ENCODE data around the gene SLC25A39.

Gene SLC25A39

GRCh38 chr17:44311562-44312181 lies 13.0 kb downstream of the SLC25A39 start:
- FAIRE-seq = no peak

- no peak for FAIRE-seq
Observed at GRCh38 chr17:44310609-44311376, 13.8 kb downstream of the SLC25A39 start.

DNA sequence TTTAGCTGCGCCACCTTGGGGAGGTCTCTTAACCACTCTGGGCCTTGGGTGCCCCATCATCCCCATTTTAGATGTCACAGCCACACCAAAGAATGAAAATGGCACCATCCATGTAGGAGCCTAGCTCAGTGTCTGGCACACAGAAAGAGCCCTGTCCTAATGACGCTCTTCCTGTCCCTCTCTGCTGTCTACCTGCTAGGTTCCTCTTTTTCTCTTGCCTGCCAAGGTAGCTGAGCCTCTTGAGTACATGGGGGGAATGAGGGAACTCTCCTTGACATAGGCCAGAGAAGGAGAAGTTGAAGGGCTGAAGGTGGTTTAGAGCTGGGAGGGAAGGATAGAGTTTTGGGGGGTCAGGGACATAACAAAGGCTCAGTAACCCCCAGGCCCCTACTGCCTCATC lies 14.4 kb downstream of the SLC25A39 start:
- FAIRE-seq = no peak

DNA sequence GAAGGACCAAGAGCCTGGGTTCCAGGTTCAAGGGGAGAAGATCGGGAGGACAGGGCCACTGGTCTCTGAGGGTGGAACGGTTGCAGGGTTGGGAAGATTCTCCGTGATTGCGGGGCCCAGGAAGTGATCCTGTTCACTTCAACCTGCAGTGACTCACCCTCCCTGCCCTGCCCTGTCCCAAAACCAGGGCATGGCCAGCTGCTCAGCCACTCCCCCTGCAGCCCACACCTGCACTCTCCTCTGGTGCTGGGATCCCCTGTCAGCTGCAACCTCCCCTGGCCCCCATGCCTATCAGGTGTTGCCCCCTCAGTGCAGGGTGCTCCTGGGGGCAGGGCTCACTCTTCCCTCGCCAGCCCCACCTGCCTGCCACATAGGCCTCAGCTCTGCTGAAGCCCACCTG lies 15.2 kb downstream of the SLC25A39 start:
- FAIRE-seq = no peak

GRCh38 chr17:44308865-44309264 lies 15.8 kb downstream of the SLC25A39 start:
- FAIRE-seq = no peak

DNA sequence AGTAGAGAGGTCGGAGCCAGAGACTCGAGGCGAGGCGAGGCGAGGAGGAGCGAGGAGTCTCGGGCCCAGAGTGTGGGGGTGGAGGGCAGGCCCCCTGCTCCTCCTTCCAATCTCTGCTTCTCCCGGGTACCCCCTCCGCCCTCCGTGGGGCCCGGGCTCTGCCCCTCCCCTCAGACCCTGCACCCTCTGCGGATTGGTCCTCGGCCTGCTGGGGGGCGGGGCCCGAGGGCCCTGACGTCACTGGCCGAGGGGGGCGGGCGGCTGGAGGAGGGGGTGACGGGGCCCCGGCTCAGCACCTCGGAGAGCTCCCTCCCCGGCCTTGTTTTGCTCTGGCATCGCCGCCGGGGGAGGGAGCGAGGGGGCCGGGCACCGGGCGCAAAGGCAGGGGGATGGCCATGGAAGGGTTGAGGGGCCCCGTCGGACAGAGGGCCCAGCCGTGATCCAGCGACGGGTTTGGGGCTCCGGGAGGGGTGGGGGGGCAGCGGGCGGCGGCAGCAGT lies 16.3 kb downstream of the SLC25A39 start, which contains the start of gene RUNDC3A:
Gene RUNDC3A (plus strand): TSS at position 282 of the 499 bp plus-strand sequence. CDS start 232 bp downstream, outside the sequence.
- no peak for FAIRE-seq

DNA sequence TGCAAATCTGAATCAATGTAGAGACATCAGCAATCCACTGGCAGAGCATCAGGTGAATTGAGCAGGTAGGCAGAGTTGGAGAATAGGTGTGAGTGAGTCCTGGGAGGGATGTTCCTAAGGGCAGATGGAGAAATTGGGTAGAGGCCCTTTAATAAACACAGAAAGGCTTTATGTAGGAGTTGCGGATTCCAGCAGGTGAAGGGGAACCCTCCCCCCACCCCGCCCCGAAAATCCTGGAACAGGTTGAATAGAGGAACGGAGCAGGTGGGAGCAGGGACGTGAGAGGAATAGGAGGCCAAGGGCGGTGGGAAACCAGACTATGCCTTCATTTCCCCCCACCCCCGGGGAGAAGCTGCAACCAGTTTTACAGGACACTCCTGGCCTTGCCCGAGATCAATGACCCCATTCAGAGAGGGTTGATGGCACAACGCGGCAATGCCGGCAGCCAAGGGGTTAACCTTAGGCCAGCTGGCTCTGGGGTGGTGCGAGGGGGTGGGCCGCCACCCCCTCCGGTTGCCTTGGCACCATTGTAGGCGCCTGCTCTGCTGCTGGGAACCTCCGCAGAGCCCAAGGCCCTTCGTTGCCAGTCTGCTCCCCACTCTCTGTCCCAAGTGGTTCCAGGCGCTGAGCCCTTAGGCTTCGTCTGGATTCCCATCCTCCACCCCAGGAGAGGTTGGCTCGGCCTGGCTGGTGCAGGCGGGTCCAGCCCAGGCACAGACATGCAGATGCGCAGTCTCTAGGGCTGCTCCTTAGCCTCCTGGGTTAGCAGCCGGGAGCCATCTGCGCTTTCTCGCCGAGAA lies 17.0 kb downstream of the SLC25A39 start:
- FAIRE-seq = no peak

GRCh38 chr17:44304651-44305050 lies 20.0 kb downstream of the SLC25A39 start:
- FAIRE-seq = no peak

DNA sequence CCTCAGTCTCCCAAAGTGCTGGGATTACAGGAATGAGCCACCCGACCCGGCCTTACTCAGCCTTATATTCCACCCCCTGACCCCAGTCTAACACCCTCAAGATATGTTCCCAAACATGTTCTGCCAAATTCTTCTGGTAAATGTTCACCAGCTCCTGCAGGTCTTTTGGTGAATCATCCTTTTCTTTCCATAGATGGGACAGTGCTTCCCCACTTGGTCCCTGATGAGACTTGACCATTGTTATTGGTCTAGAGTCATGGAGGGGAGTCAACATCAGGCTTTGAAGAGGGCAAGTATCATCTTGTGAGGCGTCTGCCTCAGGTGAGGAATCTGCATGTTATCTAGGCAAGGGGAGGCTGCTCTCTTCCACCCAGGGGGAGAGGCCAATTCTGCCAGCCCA lies 26.6 kb downstream of the SLC25A39 start:
- no peak for FAIRE-seq

GRCh38 chr17:44293509-44294226 lies 31.0 kb downstream of the SLC25A39 start:
- no peak for FAIRE-seq

DNA sequence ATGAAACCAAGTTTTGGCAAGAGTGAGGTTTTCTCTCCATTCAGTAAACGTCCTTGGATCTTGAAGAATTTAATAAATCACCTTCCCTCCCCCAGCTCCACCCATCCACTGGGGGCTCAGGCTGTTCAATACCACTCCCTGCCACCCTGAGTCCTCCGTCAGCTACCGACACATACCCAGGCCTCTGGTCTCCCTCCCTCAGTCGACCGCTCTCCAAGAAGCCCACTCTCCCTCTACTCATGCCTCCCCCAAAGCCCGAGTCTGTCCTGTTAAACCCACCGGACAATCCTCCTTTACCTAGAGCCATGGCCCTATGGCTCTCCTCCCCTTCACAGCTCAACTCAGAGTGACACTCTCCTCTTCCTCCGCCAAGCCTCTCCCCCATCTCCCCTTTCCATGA lies 37.0 kb downstream of the SLC25A39 start:
- no peak for FAIRE-seq

DNA sequence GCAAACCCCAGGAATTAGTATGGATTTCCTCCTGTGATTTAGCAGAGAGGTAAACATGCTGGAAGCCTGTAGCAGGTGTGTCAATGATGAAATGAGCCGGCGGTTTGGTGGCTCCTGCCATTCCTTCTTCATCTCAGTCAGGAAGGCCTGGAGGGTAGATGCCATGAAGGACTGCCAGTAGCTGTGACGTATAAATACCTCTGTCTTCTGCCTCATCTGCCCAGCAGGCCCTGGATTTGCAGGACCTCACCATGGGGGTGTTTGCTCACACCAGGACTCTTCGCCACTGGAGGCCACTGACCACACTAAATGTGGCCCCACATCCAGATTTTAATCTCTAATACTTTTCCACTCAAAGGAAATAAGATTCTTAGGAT lies 40.6 kb downstream of the SLC25A39 start:
- FAIRE-seq = no peak

- FAIRE-seq = no peak
Observed at GRCh38 chr17:44283344-44284023, 41.1 kb downstream of the SLC25A39 start.

- no peak for FAIRE-seq
Observed at GRCh38 chr17:44282264-44282663, 42.4 kb downstream of the SLC25A39 start.

DNA sequence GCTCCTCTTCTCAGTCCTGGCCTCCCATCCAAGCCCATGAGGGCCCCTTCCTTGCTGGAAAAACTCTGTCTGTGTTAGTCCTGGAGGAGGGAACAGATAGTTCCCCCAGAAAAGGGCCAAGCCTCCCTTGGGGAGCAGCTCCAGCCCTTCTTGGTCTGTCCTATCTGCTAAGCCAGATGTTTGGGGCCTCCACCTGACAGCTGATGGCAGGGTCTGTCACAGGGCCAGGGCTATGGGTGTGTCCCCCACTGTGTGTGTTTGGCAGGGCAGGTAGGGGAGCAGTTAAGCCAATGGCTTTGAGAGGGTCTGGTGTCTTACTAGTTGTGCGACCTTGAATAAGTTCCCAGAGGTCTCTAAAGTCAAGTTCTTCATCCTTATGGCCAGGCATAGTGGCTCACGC lies 43.1 kb downstream of the SLC25A39 start:
- no peak for FAIRE-seq

DNA sequence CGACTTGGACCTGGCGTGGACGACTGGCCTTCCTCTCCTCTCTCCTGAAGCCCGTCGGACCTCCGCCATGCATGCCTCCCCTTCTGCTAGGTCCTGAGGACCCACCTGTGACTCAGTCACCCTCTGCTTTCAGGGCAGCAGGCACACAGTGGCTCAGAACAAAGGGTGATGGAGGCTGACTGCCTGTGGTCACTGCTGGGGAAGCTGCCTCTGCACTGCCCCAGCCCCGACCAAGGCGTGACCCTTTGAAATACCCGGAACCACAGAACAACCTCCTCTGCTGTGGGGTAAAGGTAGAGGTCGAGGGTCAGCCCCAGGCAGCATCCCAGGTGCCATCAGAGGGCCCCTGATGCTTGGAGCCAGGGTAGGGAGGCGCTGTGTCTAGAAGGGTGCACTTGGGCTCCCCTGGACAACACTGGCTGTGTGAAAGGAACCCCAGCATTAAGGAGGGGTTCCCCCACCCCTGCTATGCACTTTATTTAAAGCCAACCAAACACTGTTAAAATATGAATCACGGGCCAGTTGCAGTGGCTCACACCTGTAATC lies 44.2 kb downstream of the SLC25A39 start:
- no peak for FAIRE-seq

- FAIRE-seq = no peak
Observed at GRCh38 chr17:44279666-44280391, 44.8 kb downstream of the SLC25A39 start.

GRCh38 chr17:44279346-44279665 lies 45.3 kb downstream of the SLC25A39 start:
- no peak for FAIRE-seq

DNA sequence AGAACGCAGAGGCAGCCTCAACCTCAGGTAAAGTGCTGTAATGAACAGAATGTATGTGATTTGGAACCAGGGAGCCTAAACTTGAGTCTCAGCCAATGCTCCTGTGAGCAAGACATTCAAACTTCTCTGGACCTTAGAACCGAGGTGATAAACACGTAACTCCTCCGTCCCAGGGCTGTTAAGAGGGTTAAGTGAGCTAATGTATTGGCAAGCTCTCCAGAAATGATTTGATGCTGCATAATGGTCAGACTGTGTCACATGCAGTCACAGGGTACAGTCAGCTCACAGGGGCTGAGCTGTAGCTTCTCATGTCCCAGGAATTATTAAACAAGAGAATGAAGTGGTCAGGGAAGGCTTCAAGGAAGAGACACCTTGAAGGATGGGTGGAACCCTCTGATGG lies 46.6 kb downstream of the SLC25A39 start:
- FAIRE-seq = no peak

- no peak for FAIRE-seq
Observed at GRCh38 chr17:44273607-44274006, 51.0 kb downstream of the SLC25A39 start.

DNA sequence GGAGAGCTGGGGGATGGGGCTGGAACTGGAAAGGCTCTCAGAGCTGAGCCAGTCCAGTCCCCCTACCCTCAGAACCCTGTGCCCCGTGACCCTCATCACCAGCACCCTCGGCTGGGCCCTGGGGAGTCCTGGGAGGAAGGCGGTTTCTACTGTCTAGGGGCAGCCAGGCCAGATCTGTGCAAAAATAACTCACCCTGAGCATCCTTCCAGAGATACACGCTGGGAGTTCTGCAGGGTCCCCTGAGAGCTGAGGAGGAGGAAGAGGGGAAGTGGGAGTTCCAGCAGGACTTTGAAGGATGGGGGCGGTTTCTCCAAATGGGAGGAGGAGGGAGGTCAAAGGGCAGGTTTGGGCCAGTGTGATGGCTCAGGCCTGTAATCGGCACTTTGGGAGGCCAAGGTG lies 51.7 kb downstream of the SLC25A39 start:
- no peak for FAIRE-seq

Measured in colon (tissue), 2 donors.